ENCODE results near the gene WDR82. TPM values are rescaled to one million over a fixed set of nuclear protein-coding genes. Genes with fewer than 3 reads are reported as not detected.
A peak's percentile ranks its signal among the peaks of the same experiment; 100 is the strongest.

WDR82 gene
- total RNA-seq, 4 donors from 2014 or later, result 66.4 to 76.4 (median 72.2) TPM

DNA sequence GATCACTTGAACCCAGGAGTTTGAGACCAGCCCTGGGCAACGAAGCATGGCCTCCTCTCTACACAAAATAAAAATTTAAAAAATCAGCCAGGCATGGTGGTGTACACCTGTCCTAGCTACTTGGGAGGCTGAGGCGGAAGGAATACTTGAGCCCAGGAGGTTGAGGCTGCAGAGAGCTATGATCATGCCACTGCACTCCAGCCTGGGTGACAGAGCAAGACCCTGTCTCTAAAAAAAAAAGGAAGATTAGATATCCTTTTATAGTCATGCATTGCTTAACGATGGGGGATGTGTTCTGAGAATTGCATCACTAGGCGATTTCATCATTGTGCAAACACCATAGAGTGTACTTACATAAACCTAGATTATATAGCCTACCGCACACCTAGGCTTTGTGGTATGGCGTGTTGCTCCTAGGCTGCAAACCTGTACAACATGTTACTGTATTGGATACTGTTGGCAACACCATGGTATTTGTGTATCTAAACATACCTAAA is 67.9 kb downstream of the WDR82 start:
- no peak overlapping the region for H3K27ac ChIP-seq
- peaks cover 0 to 7% of the 10 kb centered on the region in 2 donors for H3K4me1 ChIP-seq
- H3K36me3 ChIP-seq, result peaks cover 80 to 95% of the 10 kb centered on the region in 2 donors
- H3K9me3 ChIP-seq, result no peaks in the 10 kb centered on the region
- intact Hi-C loops (cut with DNase I), result no loop called here
- H3K4me3 ChIP-seq (replicated peaks in 1 of 3), result no peak overlapping the region
- TF ChIP-seq, protein P1, sequence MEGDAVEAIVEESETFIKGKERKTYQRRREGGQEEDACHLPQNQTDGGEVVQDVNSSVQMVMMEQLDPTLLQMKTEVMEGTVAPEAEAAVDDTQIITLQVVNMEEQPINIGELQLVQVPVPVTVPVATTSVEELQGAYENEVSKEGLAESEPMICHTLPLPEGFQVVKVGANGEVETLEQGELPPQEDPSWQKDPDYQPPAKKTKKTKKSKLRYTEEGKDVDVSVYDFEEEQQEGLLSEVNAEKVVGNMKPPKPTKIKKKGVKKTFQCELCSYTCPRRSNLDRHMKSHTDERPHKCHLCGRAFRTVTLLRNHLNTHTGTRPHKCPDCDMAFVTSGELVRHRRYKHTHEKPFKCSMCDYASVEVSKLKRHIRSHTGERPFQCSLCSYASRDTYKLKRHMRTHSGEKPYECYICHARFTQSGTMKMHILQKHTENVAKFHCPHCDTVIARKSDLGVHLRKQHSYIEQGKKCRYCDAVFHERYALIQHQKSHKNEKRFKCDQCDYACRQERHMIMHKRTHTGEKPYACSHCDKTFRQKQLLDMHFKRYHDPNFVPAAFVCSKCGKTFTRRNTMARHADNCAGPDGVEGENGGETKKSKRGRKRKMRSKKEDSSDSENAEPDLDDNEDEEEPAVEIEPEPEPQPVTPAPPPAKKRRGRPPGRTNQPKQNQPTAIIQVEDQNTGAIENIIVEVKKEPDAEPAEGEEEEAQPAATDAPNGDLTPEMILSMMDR (IDR thresholded peaks at IDR 0.05), result no peak
- no peak for TF ChIP-seq POLR2A (IDR thresholded peaks at IDR 0.05)
- no peak for DNase-seq
- H3K27me3 ChIP-seq, result no peaks in the 10 kb centered on the region
- 88 to 95% methylated on average over 6 of the region's 6 CpGs for WGBS, 2 donors

DNA sequence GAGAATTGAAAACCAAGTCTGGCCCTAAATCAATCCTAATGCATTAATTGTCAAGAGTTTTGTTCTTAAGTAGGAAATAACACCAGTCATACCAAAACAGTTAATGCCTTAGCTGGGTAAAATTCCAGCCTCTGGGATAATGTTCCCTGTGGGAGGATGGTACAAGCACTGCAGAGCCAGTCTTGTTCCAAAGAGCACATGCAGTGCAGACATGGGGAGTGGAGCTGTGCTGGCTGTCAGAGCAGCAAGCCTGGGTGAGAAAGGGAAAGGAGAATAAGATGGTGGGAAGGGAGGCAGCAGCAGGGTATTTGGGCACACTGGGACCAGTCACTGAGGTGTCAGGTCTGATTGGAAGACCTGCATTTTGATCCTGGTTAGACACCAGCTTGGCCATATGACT is 68.4 kb downstream of the WDR82 start:
- Histone ChIP-seq H3K27ac (no peak overlapping the region), H3K27me3 (no peaks in the 10 kb centered on the region), H3K9me3 (no peaks in the 10 kb centered on the region), H3K4me1 (peaks cover 0 to 9% of the 10 kb centered on the region in 2 donors), H3K36me3 (peaks cover 86 to 96% of the 10 kb centered on the region in 2 donors), H3K4me3 (replicated peaks in 1 of 3) (no peak overlapping the region)
- intact Hi-C loops (cut with DNase I), result no loop called here
- DNase-seq, result no peak
- TF ChIP-seq, protein P1 (IDR thresholded peaks at IDR 0.05), result no peak
- TF ChIP-seq POLR2A (IDR thresholded peaks at IDR 0.05), result no peak

DNA sequence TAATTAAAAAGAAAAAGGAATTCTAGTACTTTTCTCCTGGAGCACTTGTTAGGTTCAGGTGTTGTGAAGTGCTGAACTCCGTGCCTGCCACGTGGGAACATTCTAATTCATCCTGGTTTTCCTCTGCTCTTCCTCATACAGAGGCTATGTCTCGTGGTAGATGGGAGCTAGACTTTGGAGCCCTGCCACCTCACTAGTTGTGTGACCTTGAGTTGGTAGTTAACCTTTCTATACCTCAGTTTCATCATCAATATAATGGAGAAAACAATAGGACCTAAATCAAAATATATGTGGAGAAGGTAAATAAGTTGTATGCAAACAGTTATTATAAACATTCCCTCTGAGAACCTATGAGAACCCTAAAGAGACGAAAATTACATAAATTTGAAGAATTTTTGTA is 69.9 kb downstream of the WDR82 start:
- intact Hi-C loops (cut with DNase I), result no loop called here
- TF ChIP-seq, protein P1 (IDR thresholded peaks at IDR 0.05), result no peak
- TF ChIP-seq POLR2A (IDR thresholded peaks at IDR 0.05), result no peak
- DNase-seq, result no peak
- 94 to 95% methylated on average over 4 of the region's 4 CpGs for WGBS, 2 donors
- H3K4me3 ChIP-seq (replicated peaks in 1 of 3), result no peak overlapping the region
- H3K9me3 ChIP-seq, result no peaks in the 10 kb centered on the region
- no peaks in the 10 kb centered on the region for H3K27me3 ChIP-seq
- peaks cover 84 to 96% of the 10 kb centered on the region in 2 donors for H3K36me3 ChIP-seq
- no peak overlapping the region for H3K27ac ChIP-seq
- H3K4me1 ChIP-seq, result peaks cover 3 to 15% of the 10 kb centered on the region in 2 donors

DNA sequence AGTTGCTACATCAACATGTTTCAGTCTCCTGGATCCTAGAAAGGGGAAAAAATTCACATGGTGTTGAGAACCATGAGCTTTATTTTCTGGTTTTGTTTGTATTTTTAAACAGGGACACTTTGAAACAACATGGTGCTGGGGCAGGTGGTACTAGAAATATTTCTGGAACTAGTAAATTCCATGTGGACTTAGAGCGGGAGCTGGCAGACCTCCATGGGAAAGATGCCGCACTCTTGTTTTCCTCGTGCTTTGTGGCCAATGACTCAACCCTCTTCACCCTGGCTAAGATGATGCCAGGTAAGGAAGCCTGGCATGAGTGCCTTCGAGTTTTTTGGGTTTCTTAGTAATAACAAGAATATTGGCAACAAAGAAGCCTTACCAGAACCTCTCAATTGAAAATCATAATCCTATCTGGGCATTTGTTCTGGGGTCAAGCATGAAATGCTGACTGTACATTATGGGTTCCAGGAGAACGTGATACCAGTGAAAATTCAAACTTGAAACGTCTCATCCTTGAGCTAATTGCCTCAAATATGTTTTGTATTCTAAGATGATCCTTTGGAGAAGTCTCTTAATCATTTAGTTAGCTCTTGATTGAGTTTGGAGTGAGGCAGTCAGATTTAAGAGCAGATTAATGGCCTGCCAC is 72.6 kb downstream of the WDR82 start:
- intact Hi-C loops (cut with DNase I), result no loop called here
- no peak for TF ChIP-seq POLR2A (IDR thresholded peaks at IDR 0.05)
- TF ChIP-seq, protein P1 (IDR thresholded peaks at IDR 0.05), result no peak
- 71 to 85% methylated on average over 6 of the region's 6 CpGs for WGBS, 2 donors
- Histone ChIP-seq H3K27ac (no peak overlapping the region), H3K4me1 (peaks cover 6 to 15% of the 10 kb centered on the region in 2 donors), H3K4me3 (replicated peaks in 1 of 3) (no peak overlapping the region), H3K9me3 (no peaks in the 10 kb centered on the region), H3K36me3 (peaks cover 68 to 85% of the 10 kb centered on the region in 2 donors), H3K27me3 (no peaks in the 10 kb centered on the region)
- DNase-seq, result peak in 1 of 2 donors; percentile 65

MicroRNAs encoded within 50 kb of the gene (microRNA counts, 767-probe panel; counts per million panel counts)
- microRNA hsa-let-7g-5p, result 4,852 to 9,033 counts per million in 2 donors

Small RNA genes within 50 kb of the gene (microRNA-seq; reads per million reads assigned to microRNA genes)
- gene MIR135A1 (4.0 reads per million, percentile 6 among the genes with 10 or more reads in this experiment), gene MIRLET7G (193,539 reads per million, percentile 100 among the genes with 10 or more reads in this experiment)

Small RNA genes within 50 kb of the gene (small RNA-seq; reads per million reads assigned to genes)
- gene MIR135A1 (not detected), gene MIRLET7G (178 reads per million, percentile 97 among the genes with 10 or more reads in this experiment)

Other genes starting within 250 kb of the WDR82 start
- gene DUSP7, start 222.1 kb downstream of the WDR82 start, total RNA-seq, result 10 to 100 TPM in 3 of 4 donors, 1 to 10 TPM in 1; 6.9 to 10.6 (median 10.4) TPM
- 1 to 10 TPM in 2 of 4 donors, under 1 TPM in 2; 0.40 to 2.8 (median 1.5) TPM for gene POC1A, start 124.2 kb downstream of the WDR82 start, total RNA-seq
- 10 to 100 TPM; 27.7 to 51.9 (median 45.9) TPM for gene ALAS1, start 80.5 kb downstream of the WDR82 start, total RNA-seq
- gene TLR9, start 53.0 kb downstream of the WDR82 start, total RNA-seq, result under 1 TPM in 1 of 4 donors, not detected in 3; 0.40 TPM
- 10 to 100 TPM; 28.3 to 61.1 (median 50.4) TPM for gene TWF2, start 39.5 kb downstream of the WDR82 start, total RNA-seq
- gene PPM1M, start 32.9 kb downstream of the WDR82 start, total RNA-seq, result 10 to 100 TPM; 15.8 to 22.8 (median 18.0) TPM
- gene GLYCTK, start 9.2 kb upstream of the WDR82 start, total RNA-seq, result 10 to 100 TPM in 3 of 4 donors, 1 to 10 TPM in 1; 8.9 to 20.3 (median 15.3) TPM
- 10 to 100 TPM in 1 of 4 donors, 1 to 10 TPM in 3; 4.6 to 14.2 (median 7.5) TPM for gene DNAH1, start 37.7 kb upstream of the WDR82 start, total RNA-seq
- 10 to 100 TPM; 66.7 to 78.4 (median 73.8) TPM for gene BAP1, start 131.4 kb upstream of the WDR82 start, total RNA-seq
- 10 to 100 TPM in 2 of 4 donors, 1 to 10 TPM in 2; 3.6 to 14.5 (median 9.5) TPM for gene PHF7, start 132.0 kb upstream of the WDR82 start, total RNA-seq
- gene SEMA3G, start 166.5 kb upstream of the WDR82 start, total RNA-seq, result 10 to 100 TPM in 2 of 4 donors, 1 to 10 TPM in 2; 3.7 to 18.6 (median 11.5) TPM
- gene TNNC1, start 175.4 kb upstream of the WDR82 start, total RNA-seq, result 10 to 100 TPM in 3 of 4 donors, 1 to 10 TPM in 1; 4.0 to 43.5 (median 13.9) TPM
- gene NISCH, start 177.0 kb upstream of the WDR82 start, total RNA-seq, result 10 to 100 TPM; 71.8 to 88.2 (median 86.2) TPM
- 100 to 1,000 TPM in 1 of 4 donors, 10 to 100 TPM in 3; 31.8 to 100 (median 67.4) TPM for gene STAB1, start 216.7 kb upstream of the WDR82 start, total RNA-seq